ENCODE results near the gene PDCD7.
"Not testable (repeated sequence)": the region's sequence is repeated elsewhere in the genome, so short reads cannot be mapped to it uniquely, and the experiment has no call there.

Gene PDCD7

DNA sequence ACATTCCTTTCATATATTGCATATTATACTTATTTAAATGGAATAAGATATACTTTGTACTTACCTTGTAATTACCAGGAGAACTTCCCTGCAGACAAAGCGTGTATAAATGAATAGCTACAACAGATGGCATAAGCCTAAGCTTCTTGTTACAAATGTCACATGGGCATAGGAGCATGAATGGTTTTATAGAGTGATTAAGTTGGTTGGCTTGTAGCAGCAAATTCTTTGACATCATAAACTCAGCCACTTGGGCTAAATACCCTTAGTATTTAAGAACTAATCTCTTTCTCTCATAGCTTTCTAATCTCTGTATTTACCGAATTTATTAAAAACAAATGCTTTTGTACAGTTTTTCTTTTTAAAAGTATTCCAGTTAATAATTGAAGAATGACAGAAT lies 18.5 kb downstream of the PDCD7 start, which contains the start of gene UBAP1L:
Gene UBAP1L, minus strand, starts transcription at position 115 of the 400 bp plus-strand sequence. CDS start 8,985 bp downstream, outside the sequence.
- no peak for DNase-seq

DNA sequence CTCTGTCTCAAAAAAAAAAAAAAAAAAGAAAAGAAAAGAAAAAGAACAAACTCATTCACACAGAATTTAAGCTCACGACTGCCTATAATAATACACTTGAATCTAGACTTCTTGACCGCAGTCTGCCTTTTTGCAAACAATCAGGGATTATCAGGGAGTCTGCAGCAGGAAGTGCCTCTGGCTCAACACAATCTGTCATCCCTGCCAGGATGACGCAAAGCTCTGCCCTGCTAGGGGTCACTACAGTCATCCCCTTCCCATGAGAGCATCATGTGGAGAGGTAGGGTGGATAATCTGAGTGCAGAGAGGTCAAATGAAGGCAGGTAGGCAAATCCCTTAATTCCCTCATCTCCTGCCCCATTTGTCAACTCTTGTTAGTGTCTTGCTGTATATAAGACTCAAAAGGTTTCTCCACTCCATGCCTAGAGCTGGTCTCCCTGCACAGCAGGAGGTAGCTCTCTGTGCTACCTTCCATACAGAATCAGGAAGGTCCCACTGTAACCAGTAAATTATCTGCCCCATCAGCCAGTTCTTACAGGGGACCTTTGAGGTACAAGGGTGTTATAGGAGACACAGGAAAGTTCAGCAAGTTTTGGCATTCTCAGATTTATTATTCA lies 22.8 kb downstream of the PDCD7 start:
- DNase-seq = no peak

- no peak for DNase-seq
Observed at GRCh38 chr15:65106011-65106590, 27.5 kb downstream of the PDCD7 start.

DNA sequence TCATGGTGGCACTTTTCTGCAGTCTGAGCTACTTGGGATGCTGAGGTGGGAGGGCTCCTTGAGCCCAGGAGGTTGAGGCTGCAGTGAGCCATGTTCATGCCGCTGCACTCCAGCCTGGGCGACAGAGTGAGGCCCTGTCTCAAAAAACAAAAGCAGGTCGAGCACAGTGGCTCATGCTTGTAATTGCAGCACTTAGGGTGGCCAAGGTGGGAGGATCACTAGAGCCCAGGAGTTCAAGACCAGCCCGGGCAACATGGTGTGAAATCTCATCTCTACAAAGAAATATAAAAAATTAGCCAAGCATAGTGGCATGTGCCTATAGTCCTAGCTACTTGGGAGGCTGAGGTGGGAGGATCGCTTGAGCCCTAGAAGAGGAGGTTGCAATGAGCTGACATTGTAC lies 28.6 kb downstream of the PDCD7 start:
- DNase-seq = no peak

GRCh38 chr15:65102912-65103311 lies 30.7 kb downstream of the PDCD7 start:
- no peak for DNase-seq

GRCh38 chr15:65101891-65102708 lies 31.5 kb downstream of the PDCD7 start:
- DNase-seq = no peak

- DNase-seq = peak; percentile 16
Observed at GRCh38 chr15:65101411-65101890, 32.2 kb downstream of the PDCD7 start.

- DNase-seq = no peak
Observed at GRCh38 chr15:65100442-65100841, 33.2 kb downstream of the PDCD7 start.

DNA sequence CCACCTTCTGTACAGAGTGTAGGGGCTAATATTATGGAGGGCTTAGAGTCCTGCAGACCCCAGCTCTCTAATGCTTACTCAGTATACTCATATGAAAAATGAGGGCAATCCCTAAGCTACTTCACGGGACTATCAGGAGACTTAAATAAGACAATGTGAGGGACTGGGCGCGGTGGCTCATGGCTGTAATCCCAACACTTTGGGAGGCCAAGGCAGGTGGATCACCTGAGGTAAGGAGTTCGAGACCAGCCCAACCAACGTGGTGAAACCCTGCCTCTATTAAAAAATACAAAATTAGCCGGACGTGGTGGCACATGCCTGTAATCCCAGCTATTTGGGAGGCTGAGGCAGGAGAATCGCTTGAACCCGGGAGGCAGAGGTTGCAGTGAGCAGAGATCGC lies 33.8 kb downstream of the PDCD7 start:
- not testable (repeated sequence) for DNase-seq

- DNase-seq = no peak
Observed at GRCh38 chr15:65099336-65099735, 34.3 kb downstream of the PDCD7 start.

DNA sequence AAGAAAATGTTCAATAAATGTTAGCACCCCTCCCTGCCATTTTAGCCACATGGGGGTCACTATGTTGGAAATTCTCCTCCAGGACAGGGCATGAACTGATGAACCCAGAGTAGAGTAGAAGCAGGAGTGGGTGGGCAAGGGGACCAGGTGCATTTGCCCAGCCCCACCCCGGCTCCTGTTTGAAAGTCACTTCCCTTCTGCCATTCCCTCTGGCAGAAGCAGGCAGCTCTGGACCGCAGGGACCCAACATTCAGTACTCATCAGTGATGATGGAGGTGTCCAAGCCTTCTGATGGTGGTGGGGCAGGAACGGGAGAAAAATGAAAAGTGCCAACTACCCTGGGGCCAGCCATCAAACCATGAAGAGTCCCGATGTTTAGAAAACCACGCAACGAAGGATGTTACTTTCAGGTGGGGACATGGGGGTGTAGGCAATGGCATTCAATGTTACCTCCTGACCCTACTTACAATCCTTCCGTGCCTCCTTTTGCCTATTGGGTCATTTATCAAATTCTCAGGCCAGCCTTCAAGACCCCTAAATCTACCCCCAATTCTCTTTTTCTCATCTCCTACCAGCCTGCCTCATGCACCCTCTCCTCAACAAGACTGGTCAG lies 35.9 kb downstream of the PDCD7 start:
- DNase-seq = no peak

DNA sequence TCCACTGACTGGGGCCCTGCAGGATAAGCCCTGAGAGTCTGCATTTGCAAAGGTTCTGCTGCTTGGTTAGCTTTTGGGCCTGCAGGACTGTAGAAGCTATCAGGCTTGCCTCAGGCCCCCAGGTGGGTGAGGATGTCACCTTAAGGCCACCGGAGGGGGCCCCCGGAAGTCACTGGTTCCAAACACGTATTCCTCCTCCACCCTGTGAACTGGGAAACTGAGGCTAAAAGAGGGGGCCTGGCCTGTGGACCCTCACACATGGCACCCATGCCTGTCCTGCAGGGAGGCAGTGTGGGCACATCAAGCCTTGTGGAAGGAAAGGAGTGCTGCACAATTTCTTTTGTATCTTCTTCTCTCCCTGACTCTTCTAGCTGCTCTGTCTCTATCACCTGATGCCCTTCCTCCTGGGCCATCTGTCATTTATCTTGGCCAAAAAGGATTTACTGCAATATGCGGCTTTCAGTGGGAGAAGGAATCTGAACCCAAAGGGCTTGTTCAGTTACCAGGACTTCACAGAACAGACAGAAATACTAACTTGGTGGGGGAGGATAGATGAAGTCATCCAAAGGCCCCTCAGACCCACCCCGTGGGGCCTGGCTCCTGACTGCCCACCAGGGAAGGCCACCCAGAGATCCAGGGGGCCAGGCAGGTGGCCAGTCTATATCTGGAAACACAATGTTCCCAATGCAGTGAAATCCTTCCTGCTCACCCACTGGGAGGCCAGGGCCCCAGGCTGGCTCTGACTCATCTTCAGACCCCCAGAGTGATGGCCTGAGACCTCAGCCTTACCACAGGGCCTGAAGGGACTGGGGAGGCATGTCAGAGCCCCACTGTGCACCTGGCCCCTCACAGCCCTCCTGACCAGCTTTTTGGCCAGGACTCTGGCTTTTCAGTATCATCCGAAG lies 36.9 kb downstream of the PDCD7 start:
- DNase-seq = no peak

- DNase-seq = no peak
Observed at GRCh38 chr15:65095747-65096104, 37.9 kb downstream of the PDCD7 start.

DNA sequence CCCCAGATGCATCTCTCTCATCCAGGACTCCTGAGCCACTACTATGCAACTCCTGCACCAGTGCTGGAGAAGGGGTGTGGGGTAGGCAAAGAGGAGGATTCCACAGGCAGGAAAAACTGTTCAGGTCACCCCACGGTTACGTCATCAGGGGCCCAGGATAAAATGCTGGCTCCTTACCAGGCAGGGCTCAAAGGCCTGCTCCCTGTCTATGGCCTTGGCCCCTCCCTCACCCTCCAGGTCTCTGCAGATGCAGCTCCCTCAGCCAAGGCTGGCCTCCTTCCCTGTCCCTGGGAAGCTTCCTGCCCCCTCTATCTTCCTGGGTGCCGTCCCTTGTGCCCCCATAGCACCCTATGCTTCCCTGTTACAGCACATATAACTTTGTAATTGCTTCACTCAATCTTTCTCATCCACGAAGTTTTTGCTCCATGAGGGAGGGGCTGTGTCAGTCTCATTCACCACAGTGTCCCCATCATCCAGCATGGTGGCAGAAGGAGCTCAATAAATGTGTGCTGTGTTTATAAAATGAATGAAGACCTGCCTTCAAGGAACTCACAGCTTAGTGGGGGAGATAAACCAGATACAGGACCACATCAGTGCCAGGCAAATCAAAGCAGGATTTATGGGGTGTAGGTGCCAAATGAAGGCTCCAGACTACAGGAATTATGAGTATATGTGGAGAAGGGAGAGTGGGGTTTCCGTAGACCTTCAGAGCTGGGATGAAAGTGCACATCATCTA lies 38.4 kb downstream of the PDCD7 start:
- no peak for DNase-seq

DNA sequence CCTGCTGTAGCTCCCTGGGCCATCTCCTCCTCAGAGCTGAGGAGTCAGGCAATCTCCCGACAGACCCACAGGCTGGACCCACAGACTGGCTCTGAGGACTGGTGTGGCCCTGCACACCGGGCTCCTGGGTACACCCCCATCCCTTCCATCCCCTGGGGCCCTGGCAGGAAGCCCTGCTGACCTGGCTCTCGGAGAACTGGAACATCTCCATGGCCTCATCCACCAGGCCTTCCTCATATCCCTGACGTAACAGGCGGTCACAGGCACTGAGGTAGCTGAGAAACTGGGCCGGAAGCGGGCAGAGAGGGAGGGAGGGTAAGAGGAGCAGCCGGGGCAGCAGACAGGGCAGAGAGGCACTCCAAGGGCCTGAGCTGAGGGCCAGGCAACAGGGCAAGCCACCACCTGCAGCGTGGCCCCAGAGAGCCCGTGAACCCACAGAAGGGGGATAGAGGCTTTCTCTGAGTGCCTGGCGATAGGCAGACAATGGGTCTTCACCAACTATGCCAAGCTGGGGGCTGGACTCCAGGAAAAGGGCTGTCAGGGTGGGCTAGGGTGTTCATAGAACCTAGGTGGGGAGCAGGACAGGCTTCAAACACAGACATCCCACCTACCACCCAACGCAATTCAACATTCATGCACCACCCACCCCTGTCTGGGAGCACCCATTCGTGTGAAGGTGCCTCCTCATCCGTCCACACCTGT lies 39.2 kb downstream of the PDCD7 start:
- DNase-seq = no peak

- not testable (repeated sequence) for DNase-seq
Observed at GRCh38 chr15:65093793-65094170, 39.8 kb downstream of the PDCD7 start.

- DNase-seq = no peak
Observed at GRCh38 chr15:65092911-65093792, 40.5 kb downstream of the PDCD7 start.

GRCh38 chr15:65091946-65092770 lies 41.5 kb downstream of the PDCD7 start:
- DNase-seq = no peak

DNA sequence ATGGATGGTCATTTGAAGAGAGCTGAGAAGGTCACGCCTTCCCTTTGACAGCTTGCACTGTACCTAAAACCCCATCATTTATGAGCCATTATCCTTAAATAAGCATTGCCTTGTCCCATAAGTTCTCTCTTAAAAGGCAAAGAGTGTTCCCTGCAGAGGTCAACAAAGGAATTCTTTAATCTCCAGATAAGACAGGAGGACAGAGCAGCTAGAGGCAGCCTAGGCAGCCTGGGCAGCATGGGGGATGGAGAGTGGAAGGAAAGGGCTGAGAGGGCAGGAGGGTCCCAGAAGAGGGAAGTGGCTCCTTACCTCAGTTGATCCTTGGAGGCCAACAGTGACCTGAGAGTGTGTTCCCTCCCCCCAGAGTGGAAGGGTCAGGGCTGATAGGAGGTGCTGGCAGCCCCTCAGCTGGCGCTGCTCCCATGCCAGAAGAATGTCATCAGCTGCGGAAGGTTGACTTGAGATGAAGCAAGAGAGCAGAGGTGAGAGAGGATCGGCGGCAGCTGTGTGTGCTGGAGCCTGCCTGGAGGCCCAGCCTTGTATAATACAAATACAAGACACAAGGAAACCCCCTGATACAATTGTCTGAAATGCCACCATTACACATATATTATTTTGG lies 44.3 kb downstream of the PDCD7 start:
- no peak for DNase-seq

All from kidney glomerular epithelial cell (primary cell).